PFSK-1 (cell line): ENCODE measurements around the gene WWC1.

ENCODE experiments used
- FOXP2 ChIP-seq: optimal IDR thresholded peaks from 2 replicates; pipeline ENCODE3; 2011; ENCODE audit warnings: borderline replicate concordance, control low read depth, inconsistent platforms; ENCODE audit not compliant: insufficient read depth; ENCODE audit errors: extremely low read length, extremely low read depth
- POLR2AphosphoS5 ChIP-seq: IDR thresholded peaks from 2 replicates; pipeline ENCODE4 v1.6.1; 2012; ENCODE audit warnings: low read depth, mild to moderate bottlenecking, control low read depth, low read length, moderate library complexity
- REST ChIP-seq, 2 experiments: IDR thresholded peaks; 2 replicates each; pipeline versions ENCODE4 v1.6.1 to v1.8.0; 2011 to 2012; ENCODE audit warnings: low read depth in 2 of 2, low read length in 2 of 2, control low read depth in 1 of 2, inconsistent platforms in 1 of 2, mild to moderate bottlenecking in 1 of 2, moderate library complexity in 1 of 2; ENCODE audit not compliant: insufficient read depth in 1 of 2
- SIN3A ChIP-seq: IDR thresholded peaks from 2 replicates; pipeline ENCODE4 v1.6.1; 2012; ENCODE audit warnings: mild to moderate bottlenecking, low read length, moderate library complexity, borderline replicate concordance; ENCODE audit not compliant: insufficient read depth
- TAF1 ChIP-seq: IDR thresholded peaks from 2 replicates; pipeline ENCODE4 v1.6.1; 2012; ENCODE audit warnings: low read length, control low read depth, borderline replicate concordance; ENCODE audit not compliant: insufficient read depth

The WWC1 gene

GRCh38 chr5:168430296-168430695, 138.9 kb downstream of the WWC1 start:
- TF ChIP-seq SIN3A (no peak), TAF1 (no peak), REST (IDR thresholded peaks at IDR 0.05; ENCODE audit: insufficient read depth in 1 of 2, low read depth in 2 of 2, low read length in 2 of 2) (no peak), POLR2AphosphoS5 (no peak), FOXP2 (no peak)

- TF ChIP-seq REST (IDR thresholded peaks at IDR 0.05; ENCODE audit: insufficient read depth in 1 of 2, low read depth in 2 of 2, low read length in 2 of 2) (no peak), TAF1 (no peak), SIN3A (no peak), FOXP2 (no peak), POLR2AphosphoS5 (no peak)
Observed at GRCh38 chr5:168432903-168433302, 141.5 kb downstream of the WWC1 start.

- no peak for TF ChIP-seq POLR2AphosphoS5
- TF ChIP-seq SIN3A, result no peak
- no peak for TF ChIP-seq FOXP2
Observed at GRCh38 chr5:168434001-168434400, 142.6 kb downstream of the WWC1 start.

- TF ChIP-seq TAF1 (no peak), FOXP2 (no peak), SIN3A (no peak), REST (IDR thresholded peaks at IDR 0.05; ENCODE audit: insufficient read depth in 1 of 2, low read depth in 2 of 2, low read length in 2 of 2) (no peak), POLR2AphosphoS5 (no peak)
Observed at GRCh38 chr5:168434746-168435321, 143.4 kb downstream of the WWC1 start.

- TF ChIP-seq FOXP2, result no peak
- TF ChIP-seq SIN3A, result no peak
- TF ChIP-seq REST (IDR thresholded peaks at IDR 0.05; ENCODE audit: insufficient read depth in 1 of 2, low read depth in 2 of 2, low read length in 2 of 2), result no peak
- no peak for TF ChIP-seq TAF1
- no peak for TF ChIP-seq POLR2AphosphoS5
Observed at GRCh38 chr5:168438349-168438748, 146.9 kb downstream of the WWC1 start.
